Epidermal melanocyte (primary cell): ENCODE data around the gene ABCC11.
A peak's percentile ranks its signal among the peaks of the same experiment; 100 is the strongest.

Experiments used
- DNase-seq: peaks from one replicate; pipeline ENCODE4 v3.0.0; 2011; ENCODE audit warnings: low spot score; ENCODE audit not compliant: insufficient read length

Gene ABCC11

GRCh38 chr16:48164907-48165715 is 82.2 kb downstream of the ABCC11 start:
- peak; percentile 58 for DNase-seq

- no peak for DNase-seq
Measured at GRCh38 chr16:48162839-48163410, 84.4 kb downstream of the ABCC11 start.

GRCh38 chr16:48161906-48162305 is 85.4 kb downstream of the ABCC11 start:
- no peak for DNase-seq

- no peak for DNase-seq
Measured at GRCh38 chr16:48160575-48160974, 86.8 kb downstream of the ABCC11 start.

GRCh38 chr16:48158296-48158695 is 89.0 kb downstream of the ABCC11 start:
- DNase-seq = no peak

- no peak for DNase-seq
Measured at GRCh38 chr16:48157794-48158193, 89.5 kb downstream of the ABCC11 start.

GRCh38 chr16:48157302-48157701 is 90.0 kb downstream of the ABCC11 start:
- no peak for DNase-seq

GRCh38 chr16:48156790-48157209 is 90.5 kb downstream of the ABCC11 start:
- peak; percentile 40 for DNase-seq

GRCh38 chr16:48155926-48156789 is 91.2 kb downstream of the ABCC11 start, which contains the start of gene ABCC12:
Gene ABCC12, minus strand, starts transcription at chr16:48155993. Its CDS starts 9,569 bp downstream, at chr16:48146424.
- DNase-seq = no peak

GRCh38 chr16:48153774-48154173 is 93.6 kb downstream of the ABCC11 start:
- DNase-seq = no peak

GRCh38 chr16:48152226-48152625 is 95.1 kb downstream of the ABCC11 start:
- no peak for DNase-seq

GRCh38 chr16:48150707-48151106 is 96.6 kb downstream of the ABCC11 start:
- no peak for DNase-seq

GRCh38 chr16:48146710-48147109 is 100.6 kb downstream of the ABCC11 start:
- DNase-seq = no peak

GRCh38 chr16:48146131-48146530 is 101.2 kb downstream of the ABCC11 start:
- DNase-seq = no peak

- DNase-seq = no peak
Measured at GRCh38 chr16:48143812-48144368, 103.4 kb downstream of the ABCC11 start.

- no peak for DNase-seq
Measured at GRCh38 chr16:48140821-48141220, 106.5 kb downstream of the ABCC11 start.

GRCh38 chr16:48139517-48139916 is 107.8 kb downstream of the ABCC11 start:
- no peak for DNase-seq

- no peak for DNase-seq
Measured at GRCh38 chr16:48138543-48138942, 108.8 kb downstream of the ABCC11 start.

GRCh38 chr16:48137822-48138221 is 109.5 kb downstream of the ABCC11 start:
- DNase-seq = no peak

GRCh38 chr16:48136547-48137360 is 110.6 kb downstream of the ABCC11 start:
- no peak for DNase-seq
